HG03439 (cell line): ENCODE results near the gene TP53BP2.
"Not testable (repeated sequence)": the region's sequence is repeated elsewhere in the genome, so short reads cannot be mapped to it uniquely, and the experiment has no call there.

ENCODE experiments used
- ATAC-seq: cut with Tn5 transposase; IDR thresholded peaks from one replicate; pipeline ENCODE4 v1.9.1; 2021; ENCODE audit warnings: mild to moderate bottlenecking, moderate library complexity; ENCODE audit not compliant: unreplicated experiment

Gene TP53BP2

GRCh38 chr1:223845810-223846682 is at the start of gene TP53BP2:
Gene TP53BP2, minus strand, starts transcription at chr1:223845947. Its CDS starts 267 bp downstream, at chr1:223845680.
- ATAC-seq: peak; percentile 76

GRCh38 chr1:223890494-223890893 is 44.7 kb upstream of the TP53BP2 start:
- ATAC-seq: not testable (repeated sequence)

- ATAC-seq: not testable (repeated sequence)
Measured at GRCh38 chr1:223889319-223889718, 43.6 kb upstream of the TP53BP2 start.

GRCh38 chr1:223887747-223888418 is 42.1 kb upstream of the TP53BP2 start:
- peak; percentile 90 for ATAC-seq

GRCh38 chr1:223886516-223886921 is 40.8 kb upstream of the TP53BP2 start:
- no peak for ATAC-seq

- ATAC-seq: no peak
Measured at GRCh38 chr1:223885614-223886013, 39.9 kb upstream of the TP53BP2 start.

- no peak for ATAC-seq
Measured at GRCh38 chr1:223878598-223879325, 33.0 kb upstream of the TP53BP2 start.

GRCh38 chr1:223877804-223878203 is 32.1 kb upstream of the TP53BP2 start:
- no peak for ATAC-seq

- ATAC-seq: no peak
Measured at GRCh38 chr1:223876590-223876989, 30.8 kb upstream of the TP53BP2 start.

- no peak for ATAC-seq
Measured at GRCh38 chr1:223873044-223873443, 27.3 kb upstream of the TP53BP2 start.

- no peak for ATAC-seq
Measured at GRCh38 chr1:223872308-223872901, 26.7 kb upstream of the TP53BP2 start.

- ATAC-seq: no peak
Measured at GRCh38 chr1:223870617-223871574, 25.1 kb upstream of the TP53BP2 start.

GRCh38 chr1:223864599-223865368 is 19.0 kb upstream of the TP53BP2 start:
- ATAC-seq: not testable (repeated sequence)

- ATAC-seq: no peak
Measured at GRCh38 chr1:223864084-223864483, 18.3 kb upstream of the TP53BP2 start.

- no peak for ATAC-seq
Measured at GRCh38 chr1:223861904-223862303, 16.2 kb upstream of the TP53BP2 start.

GRCh38 chr1:223860051-223860622 is 14.4 kb upstream of the TP53BP2 start:
- no peak for ATAC-seq

GRCh38 chr1:223859058-223859457 is 13.3 kb upstream of the TP53BP2 start:
- ATAC-seq: no peak

- no peak for ATAC-seq
Measured at GRCh38 chr1:223856386-223856785, 10.6 kb upstream of the TP53BP2 start.

GRCh38 chr1:223853748-223854147 is 8.0 kb upstream of the TP53BP2 start:
- no peak for ATAC-seq
